KOPT-K1 (cell line): ENCODE results near the gene GPC3.
"Not testable (repeated sequence)": the region's sequence is repeated elsewhere in the genome, so short reads cannot be mapped to it uniquely, and the experiment has no call there.

Experiments used
- H3K27ac ChIP-seq: fragments of 200-600 bp; sonication (generic); 2 replicates; pipeline ENCODE4 v1.5.1; 2016; ENCODE audit warnings: antibody characterized with exemption, mild to moderate bottlenecking, low read depth, low read length; ENCODE audit not compliant: poor library complexity, severe bottlenecking
- H3K36me3 ChIP-seq: fragments of 200-600 bp; sonication (generic); 2 replicates; pipeline ENCODE4 v1.5.1; 2017; ENCODE audit warnings: antibody characterized with exemption, mild to moderate bottlenecking, low read length, moderate library complexity; ENCODE audit not compliant: insufficient read depth
- H3K9me3 ChIP-seq: fragments of 200-600 bp; sonication (generic); 2 replicates; pipeline ENCODE4 v1.5.1; 2017; ENCODE audit warnings: antibody characterized with exemption, low read length, mild to moderate bottlenecking; ENCODE audit not compliant: insufficient read depth, poor library complexity, severe bottlenecking

GPC3 gene

DNA sequence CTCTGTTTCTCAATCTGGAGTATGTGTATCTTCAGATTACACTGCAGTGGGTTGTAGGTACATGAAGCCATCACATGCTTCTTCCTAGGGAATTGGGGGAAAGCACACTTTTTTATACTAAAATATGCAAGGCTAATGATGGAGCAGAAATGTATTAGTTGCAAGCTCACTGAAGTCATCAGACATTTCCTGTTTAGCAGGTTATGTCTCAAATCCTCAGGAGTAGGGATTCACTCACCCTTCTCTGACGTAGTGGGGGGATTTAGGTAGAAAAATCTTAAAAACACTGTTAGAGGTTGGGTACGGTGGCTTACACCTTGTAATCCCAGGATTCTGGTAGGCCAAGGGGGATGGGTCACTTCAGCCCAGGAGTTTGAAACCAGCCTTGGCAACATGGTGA is 441.7 kb downstream of the GPC3 start:
- Histone ChIP-seq H3K9me3 (no peaks in the 10 kb centered on the region), H3K36me3 (no peaks in the 10 kb centered on the region), H3K27ac (no peak overlapping the region)

DNA sequence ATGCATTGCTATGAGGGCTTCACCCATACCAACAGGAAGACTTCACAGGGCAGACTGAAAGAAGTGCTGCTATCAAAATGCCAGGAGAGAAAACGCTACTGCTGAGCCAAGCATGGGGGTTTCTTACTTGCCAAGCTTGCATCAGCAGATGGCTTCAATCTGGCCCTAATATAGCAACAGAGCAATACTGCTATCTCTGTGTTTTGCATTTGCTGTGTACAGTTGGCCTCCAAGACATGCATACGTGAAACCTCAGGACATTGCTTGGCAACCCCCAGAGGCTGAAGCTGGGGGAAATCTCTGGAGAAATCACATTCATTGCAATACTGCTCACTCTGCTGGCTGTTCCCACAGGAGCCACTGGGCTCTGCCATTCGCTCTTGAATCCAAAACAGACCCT is 442.9 kb downstream of the GPC3 start:
- no peaks in the 10 kb centered on the region for H3K36me3 ChIP-seq
- H3K27ac ChIP-seq: no peak overlapping the region

DNA sequence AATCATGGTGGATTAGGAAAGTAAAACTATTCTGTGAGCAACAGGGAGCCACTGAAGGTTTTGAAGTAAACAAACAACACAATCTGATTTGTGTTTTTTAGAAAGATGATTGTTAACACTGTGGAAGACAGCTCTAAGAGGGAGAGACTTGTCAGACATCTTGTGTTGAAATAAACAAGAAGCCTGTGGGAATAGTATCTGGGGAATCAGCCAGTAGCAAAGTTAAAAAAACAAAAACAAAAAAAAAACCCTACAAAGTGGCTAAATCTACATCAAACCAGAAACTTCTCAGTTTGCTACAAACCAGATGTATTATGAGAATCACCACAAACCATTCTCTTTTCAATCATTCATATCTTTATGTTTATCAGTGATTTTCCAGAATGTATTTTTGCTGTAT is 444.4 kb downstream of the GPC3 start:
- no peak overlapping the region for H3K27ac ChIP-seq
- H3K9me3 ChIP-seq: no peaks in the 10 kb centered on the region
- H3K36me3 ChIP-seq: no peaks in the 10 kb centered on the region

More for the DNA sequence above, 442.9 kb downstream of the GPC3 start:
- no peaks in the 10 kb centered on the region for H3K9me3 ChIP-seq

DNA sequence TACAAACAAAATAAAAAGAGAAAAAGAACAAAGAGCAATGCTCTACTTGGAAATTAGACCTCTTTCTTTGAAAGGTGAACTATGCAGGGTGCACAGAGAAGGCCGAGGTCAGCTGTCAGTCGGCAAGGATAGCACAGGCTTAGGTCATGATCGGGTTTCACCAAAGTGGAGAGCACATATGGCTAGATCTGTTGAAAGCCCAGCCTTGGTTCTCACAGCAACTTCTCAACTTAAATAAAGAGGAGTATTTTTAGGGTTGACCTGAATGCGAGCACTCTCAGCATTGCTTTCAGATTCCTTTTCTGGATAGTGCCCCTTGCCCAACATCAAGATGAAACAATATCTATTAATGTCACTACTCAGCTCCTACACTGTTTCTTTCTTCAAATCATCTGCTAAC is 447.2 kb downstream of the GPC3 start:
- no peaks in the 10 kb centered on the region for H3K9me3 ChIP-seq
- H3K27ac ChIP-seq: no peak overlapping the region
- no peaks in the 10 kb centered on the region for H3K36me3 ChIP-seq

DNA sequence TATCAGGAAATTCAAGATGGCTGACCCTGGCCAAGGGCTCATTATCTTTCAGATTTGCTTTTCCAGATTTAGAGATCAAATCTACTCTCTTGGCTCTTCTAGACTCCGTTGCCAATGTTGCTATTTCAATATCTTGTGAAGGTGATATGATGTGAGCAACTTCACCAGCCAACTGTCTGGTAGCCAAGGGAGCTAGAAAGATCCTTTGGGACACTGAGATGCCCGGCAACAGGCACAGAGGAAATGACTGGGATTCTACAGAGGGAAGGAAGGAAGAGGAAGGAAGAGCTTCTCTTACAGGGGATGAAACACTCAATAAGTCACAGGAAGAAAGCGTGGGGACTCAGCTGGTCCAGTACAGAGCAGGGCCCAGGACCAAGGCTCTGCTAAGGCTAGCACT is 448.3 kb downstream of the GPC3 start:
- H3K27ac ChIP-seq: no peak overlapping the region
- H3K36me3 ChIP-seq: no peaks in the 10 kb centered on the region
- H3K9me3 ChIP-seq: no peaks in the 10 kb centered on the region

DNA sequence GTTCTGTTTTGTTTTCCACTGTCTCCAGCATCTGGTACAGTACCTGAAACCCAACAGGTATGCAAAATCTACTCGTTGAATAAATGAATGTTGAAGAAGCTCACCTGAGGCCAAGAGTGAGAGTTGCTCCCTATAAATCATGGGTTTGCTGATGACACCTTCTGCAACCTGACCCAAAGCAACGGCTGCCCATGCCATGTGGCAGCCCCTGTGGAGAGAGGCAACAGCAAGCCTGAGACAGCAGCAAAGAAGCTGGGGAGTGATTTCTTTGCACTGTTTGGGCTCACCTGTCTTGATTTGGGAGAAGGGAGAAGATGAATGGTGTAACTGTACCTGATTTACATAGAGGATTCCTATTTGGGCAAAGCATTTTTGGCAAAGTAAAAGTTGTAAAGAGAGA is 450.3 kb downstream of the GPC3 start:
- Histone ChIP-seq H3K27ac (no peak overlapping the region), H3K36me3 (no peaks in the 10 kb centered on the region), H3K9me3 (no peaks in the 10 kb centered on the region)

DNA sequence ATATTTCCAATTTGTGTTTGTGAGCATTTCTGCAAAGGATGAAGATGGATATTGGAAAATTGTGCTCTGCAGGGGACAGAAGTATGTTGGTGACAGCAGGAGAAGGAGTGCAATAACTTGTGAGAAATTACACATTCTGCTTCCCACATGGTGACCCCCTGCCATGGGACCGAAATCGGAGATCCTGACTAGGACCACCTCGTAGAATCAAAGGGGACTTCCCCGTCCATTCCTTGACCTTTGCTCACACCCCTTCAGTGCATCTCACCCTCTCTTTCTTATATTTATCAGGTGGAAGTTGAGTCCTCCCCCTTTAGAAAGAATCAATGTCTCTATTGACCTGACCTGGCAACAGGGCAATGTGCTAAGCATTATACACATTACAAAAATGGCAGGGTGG is 451.2 kb downstream of the GPC3 start:
- Histone ChIP-seq H3K36me3 (no peaks in the 10 kb centered on the region), H3K9me3 (no peaks in the 10 kb centered on the region)

DNA sequence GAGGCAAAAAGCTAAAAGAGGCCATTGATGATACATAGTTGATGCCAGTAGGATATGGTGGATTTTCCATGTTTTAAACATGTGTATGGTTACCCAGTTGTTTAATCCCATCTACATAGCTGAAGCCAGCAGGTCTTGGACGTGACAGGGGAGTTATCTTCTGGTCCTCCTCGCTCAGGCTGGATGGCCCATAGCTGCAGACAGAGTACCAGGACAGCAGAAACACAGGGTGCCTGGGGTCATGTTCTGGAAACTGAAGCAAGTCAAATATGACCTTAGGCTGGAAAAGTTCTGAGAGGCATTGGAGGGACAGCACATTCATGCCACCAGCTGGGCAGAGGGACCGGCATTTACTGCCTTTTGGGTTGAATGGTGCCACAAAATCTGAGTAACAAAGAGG is 452.1 kb downstream of the GPC3 start:
- Histone ChIP-seq H3K9me3 (no peaks in the 10 kb centered on the region), H3K36me3 (no peaks in the 10 kb centered on the region), H3K27ac (no peak overlapping the region)

More for the DNA sequence above, 451.2 kb downstream of the GPC3 start:
- no peak overlapping the region for H3K27ac ChIP-seq

DNA sequence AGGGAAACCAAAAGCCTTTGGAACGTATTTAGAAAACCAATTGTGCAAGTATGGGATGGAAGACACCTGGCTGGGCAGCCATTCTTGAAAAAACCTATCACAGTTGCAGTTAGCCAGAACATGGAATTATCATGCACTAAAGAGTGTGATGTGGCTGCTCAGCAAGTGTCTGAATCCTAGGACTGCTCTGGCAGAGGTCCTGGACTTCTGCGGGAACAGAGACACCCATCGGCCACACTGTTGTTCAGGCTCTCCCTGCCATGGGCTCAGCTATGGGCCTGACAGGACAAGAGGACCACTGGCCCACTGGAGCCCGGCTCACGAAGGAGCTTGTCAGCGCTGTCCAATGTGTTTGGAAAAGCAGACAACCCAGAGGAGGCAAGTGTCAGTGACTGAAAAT is 454.4 kb downstream of the GPC3 start:
- Histone ChIP-seq H3K27ac (no peak overlapping the region), H3K9me3 (no peaks in the 10 kb centered on the region), H3K36me3 (no peaks in the 10 kb centered on the region)

DNA sequence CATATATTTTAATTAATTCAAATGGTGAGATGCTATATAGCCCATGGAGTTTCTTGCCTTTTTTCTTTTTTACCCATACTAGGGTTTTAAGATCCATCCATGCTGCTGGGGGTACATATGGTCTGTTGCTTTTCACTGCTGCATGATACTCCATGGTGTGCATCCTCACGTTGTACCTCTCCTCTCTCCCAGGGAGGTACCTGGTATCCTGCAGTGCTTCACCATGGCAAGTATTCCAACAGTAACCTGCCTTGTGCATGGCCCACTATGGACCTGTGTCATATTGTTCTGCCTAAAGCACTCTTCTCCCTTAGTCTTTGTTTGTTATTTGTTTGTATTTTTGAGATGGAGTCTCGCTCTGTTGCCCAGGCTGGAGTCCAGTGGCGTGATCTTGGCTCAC is 455.8 kb downstream of the GPC3 start:
- Histone ChIP-seq H3K9me3 (no peaks in the 10 kb centered on the region), H3K27ac (no peak overlapping the region), H3K36me3 (no peaks in the 10 kb centered on the region)

DNA sequence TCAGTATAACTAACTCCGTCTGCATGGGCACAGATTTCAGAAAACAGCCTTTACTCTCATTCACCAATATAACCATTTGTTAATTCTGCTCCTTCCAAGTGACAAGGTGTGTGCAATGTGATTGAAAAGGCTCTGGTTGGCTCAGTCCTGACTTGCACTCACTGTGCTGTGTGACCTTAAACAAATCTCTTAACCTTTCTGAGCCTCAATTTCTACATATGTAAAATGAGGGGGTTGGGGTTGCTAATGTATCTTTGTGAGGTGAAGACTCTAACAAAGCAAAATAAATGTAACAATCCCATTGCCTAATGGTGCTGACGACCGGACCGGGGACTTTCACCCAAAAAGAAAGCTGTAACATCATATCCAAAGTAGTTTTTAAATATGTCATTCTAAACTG is 457.6 kb downstream of the GPC3 start:
- Histone ChIP-seq H3K36me3 (no peaks in the 10 kb centered on the region), H3K27ac (no peak overlapping the region), H3K9me3 (no peaks in the 10 kb centered on the region)

DNA sequence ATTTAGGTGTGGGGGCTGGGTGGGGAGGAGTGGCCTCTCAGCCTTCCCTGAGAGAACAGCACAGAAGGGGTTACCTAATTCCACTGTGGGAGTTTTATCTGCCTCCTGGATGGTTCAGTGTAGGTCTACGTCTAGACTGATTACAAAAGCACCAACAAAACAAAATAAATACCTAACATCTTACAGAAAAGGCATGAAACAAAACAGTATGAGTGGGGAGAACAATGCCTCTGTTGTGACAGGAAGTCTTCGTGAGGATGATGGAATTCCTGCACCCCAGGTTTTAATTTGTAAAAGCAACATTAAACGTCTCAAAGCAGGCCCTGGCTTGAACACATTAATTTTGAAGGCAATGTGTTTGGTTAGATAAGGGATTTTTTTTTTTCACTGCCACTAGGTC is 458.0 kb downstream of the GPC3 start:
- H3K27ac ChIP-seq: no peak overlapping the region
- no peaks in the 10 kb centered on the region for H3K9me3 ChIP-seq
- H3K36me3 ChIP-seq: no peaks in the 10 kb centered on the region

DNA sequence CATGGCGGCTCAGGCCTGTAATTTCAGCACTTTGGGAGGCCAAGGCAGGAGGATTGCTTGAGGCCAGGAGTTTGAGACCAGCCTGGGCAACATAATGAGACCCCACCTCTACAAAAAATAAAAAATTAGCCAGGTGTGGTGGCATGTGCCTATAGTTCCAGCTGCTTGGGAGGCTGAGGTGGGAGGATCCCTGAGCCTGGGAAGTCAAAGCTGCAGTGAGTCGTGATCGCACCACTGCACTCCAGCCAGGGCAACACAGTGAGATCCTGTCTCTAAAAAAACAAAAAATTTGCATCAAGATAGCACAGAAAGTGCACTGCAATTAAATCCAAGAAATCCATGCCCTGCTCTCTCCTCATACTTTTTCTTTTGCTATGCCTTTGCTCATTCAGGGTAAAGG is 458.6 kb downstream of the GPC3 start:
- not testable (repeated sequence) for H3K36me3 ChIP-seq, H3K9me3 ChIP-seq, H3K27ac ChIP-seq

DNA sequence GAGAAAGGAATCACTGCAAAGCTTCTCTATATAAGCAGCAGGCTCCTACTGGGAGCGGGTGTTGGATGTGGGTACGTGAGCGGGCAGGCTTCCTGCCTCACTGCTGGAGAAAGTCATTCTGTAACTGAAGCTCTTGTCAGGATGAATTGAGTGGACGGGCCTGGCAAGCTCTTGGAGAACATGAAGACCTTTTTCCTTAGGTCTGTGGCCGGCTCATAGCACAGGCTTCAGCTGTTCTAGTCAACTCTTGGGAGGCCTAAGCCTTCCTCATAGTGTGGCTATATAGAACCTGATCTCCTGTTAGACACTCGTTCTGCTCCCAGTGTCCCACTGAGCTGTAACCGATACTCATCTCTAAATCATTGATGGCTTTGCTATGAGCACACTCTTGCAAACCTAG is 461.9 kb downstream of the GPC3 start:
- Histone ChIP-seq H3K9me3 (no peaks in the 10 kb centered on the region), H3K27ac (no peak overlapping the region), H3K36me3 (no peaks in the 10 kb centered on the region)

DNA sequence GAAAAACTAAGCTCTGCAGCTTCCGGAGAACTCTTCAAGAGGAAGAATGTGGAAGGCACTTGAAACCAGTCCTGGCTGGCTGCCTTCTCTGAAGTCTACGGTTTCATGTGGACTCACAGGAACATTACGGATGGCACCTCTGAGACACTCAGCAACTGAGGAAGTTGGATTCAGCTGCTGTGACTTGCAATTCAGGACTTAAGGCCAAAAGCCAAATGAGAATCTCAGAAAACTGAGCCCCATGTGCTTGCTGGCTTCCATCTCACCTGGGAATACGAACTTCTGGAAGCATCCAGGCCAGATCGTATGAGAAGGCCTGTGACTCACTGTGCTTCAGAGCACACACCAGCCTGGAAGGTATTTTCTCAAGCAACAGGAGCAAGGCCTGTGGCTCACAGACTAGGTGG is 462.3 kb downstream of the GPC3 start:
- H3K36me3 ChIP-seq: no peaks in the 10 kb centered on the region
- H3K27ac ChIP-seq: no peak overlapping the region
- H3K9me3 ChIP-seq: no peaks in the 10 kb centered on the region

DNA sequence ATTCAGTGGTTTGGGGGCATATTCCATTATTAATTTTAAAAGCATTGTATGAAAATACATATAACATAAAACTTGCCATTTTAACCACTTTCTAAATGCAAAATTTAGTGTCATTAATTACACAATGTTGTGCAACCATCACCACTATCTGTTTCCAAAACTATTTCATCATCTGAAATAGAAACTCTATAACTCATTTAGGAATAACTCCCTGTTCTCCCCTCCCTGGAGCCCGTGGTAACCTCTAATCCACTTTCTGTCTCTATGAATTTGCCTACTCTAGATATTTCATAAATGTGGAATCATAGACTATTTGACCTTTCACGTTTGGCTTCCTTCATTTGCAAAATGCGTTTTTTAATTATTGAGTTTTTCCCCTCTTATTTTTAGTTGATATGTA is 468.7 kb downstream of the GPC3 start:
- Histone ChIP-seq H3K36me3 (no peaks in the 10 kb centered on the region), H3K9me3 (no peaks in the 10 kb centered on the region), H3K27ac (no peak overlapping the region)

DNA sequence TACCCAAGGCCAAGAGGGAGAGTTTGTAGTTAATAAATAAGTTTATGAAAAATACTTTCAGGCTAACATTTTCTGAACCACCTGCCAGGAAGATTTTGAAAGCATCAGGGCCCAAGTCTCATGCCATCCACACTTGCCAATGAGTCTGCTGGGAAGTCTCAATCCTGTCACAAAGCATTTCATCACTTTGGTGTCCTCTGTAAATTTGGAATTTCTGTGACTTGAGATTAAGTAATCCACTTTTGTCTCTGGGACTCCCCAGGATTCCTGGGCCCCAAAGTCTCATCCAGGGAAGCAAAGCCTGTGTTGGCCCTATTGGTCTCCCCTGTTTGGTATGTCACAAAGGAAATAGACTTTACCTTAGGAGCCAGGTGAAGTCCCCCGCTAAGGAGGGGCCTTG is 470.9 kb downstream of the GPC3 start:
- no peaks in the 10 kb centered on the region for H3K9me3 ChIP-seq
- no peak overlapping the region for H3K27ac ChIP-seq
- no peaks in the 10 kb centered on the region for H3K36me3 ChIP-seq
